Dendritic cell treated with granulocyte-macrophage colony-stimulating factor and Interleukin-4, amounts not matched to agents 40 ng/mL and 50 ng/mL, for 4 days (primary cell): ENCODE results near the gene CARNS1.

Experiments
- H3K27ac Mint-ChIP-seq: one replicate; pipeline ENCODE4 v1.8.0; 2022; ENCODE audit warnings: mild to moderate bottlenecking, mixed read lengths
- H3K27me3 Mint-ChIP-seq: one replicate; pipeline ENCODE4 v1.8.0; 2022; ENCODE audit warnings: mild to moderate bottlenecking, mixed read lengths
- H3K36me3 Mint-ChIP-seq: one replicate; pipeline ENCODE4 v1.8.0; 2022; ENCODE audit warnings: low read depth, mixed read lengths
- H3K4me1 Mint-ChIP-seq: one replicate; pipeline ENCODE4 v1.8.0; 2022; ENCODE audit warnings: low read depth, mixed read lengths
- H3K4me3 Mint-ChIP-seq: one replicate; pipeline ENCODE4 v1.8.0; 2022; ENCODE audit warnings: mild to moderate bottlenecking, moderate library complexity, mixed read lengths
- H3K9me3 Mint-ChIP-seq: one replicate; pipeline ENCODE4 v1.8.0; 2022; ENCODE audit warnings: mixed read lengths
- intact Hi-C: fragments of 100-400 bp; cut with micrococcal nuclease; formaldehyde crosslinking; loops from one replicate; pipeline ENCODE4 v1.15.0; 2022

Gene CARNS1

DNA sequence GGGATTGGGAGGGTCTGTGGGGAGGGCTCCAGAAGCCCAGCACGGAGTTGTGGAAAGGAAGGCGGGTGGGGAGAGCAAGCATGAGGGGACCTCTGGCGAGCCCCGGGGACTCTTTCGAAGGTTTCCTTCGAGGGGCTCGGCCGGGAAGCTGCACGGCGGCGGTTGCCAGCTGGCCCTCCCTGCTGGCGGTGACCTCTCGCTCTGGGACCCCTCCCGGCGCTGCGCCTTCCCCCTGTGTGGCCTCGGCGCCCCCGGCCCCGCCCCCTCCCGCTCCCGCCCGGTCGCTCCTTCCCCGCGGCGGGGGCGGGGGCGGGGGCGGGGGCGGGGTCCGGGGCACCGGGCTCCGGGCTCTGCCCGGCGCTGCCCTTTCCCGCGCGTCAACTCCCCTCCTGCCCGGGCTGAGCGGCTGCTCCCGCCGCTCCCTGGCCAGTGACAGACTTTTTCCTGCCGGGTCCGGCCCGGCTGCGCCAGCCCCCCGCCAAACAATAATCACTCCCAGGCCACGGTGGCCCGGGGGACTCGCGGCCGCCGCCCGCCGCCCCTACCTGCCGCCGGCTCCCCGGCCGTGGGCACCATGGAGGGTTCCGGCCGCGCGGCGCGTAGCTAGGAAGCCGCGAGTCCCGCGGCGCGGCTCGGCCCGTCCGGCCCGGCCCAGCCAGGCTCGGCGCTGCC, 43.0 kb upstream of the CARNS1 start:
- Mint-ChIP-seq H3K27me3 (peaks cover 39% of the 10 kb centered on the region), H3K27ac (peak overlapping the region; percentile 57), H3K9me3 (no peaks in the 10 kb centered on the region), H3K4me3 (peak overlapping the region; percentile 70), H3K4me1 (peaks cover 73% of the 10 kb centered on the region), H3K36me3 (no peaks in the 10 kb centered on the region)
- intact Hi-C loops: no loop called here

GRCh38 chr11:67372993-67373647, 42.4 kb upstream of the CARNS1 start, which contains the start of gene CLCF1:
TSS of gene CLCF1 (minus strand) at chr11:67373598. CDS start at chr11:67373539, 59 bp downstream.
- Mint-ChIP-seq H3K4me1 (peaks cover 66% of the 10 kb centered on the region), H3K27me3 (peaks cover 32% of the 10 kb centered on the region), H3K36me3 (no peaks in the 10 kb centered on the region), H3K27ac (peak within 1 kb of the TSS; percentile 74), H3K4me3 (peak within 1 kb of the TSS; percentile 75), H3K9me3 (no peaks in the 10 kb centered on the region)
- intact Hi-C loops: loop anchor here (1.0 kb wide), 1 partner anchor 16 kb away; no protein-coding TSS in a partner anchor

GRCh38 chr11:67373648-67374570, 41.6 kb upstream of the CARNS1 start:
- Mint-ChIP-seq H3K27ac (peak overlapping the region; percentile 74), H3K27me3 (peaks cover 29% of the 10 kb centered on the region), H3K4me1 (peaks cover 66% of the 10 kb centered on the region), H3K4me3 (peak overlapping the region; percentile 75), H3K36me3 (no peaks in the 10 kb centered on the region), H3K9me3 (no peaks in the 10 kb centered on the region)
- intact Hi-C loops: loop anchor here (1.0 kb wide), 1 partner anchor 17 kb away; no protein-coding TSS in a partner anchor

DNA sequence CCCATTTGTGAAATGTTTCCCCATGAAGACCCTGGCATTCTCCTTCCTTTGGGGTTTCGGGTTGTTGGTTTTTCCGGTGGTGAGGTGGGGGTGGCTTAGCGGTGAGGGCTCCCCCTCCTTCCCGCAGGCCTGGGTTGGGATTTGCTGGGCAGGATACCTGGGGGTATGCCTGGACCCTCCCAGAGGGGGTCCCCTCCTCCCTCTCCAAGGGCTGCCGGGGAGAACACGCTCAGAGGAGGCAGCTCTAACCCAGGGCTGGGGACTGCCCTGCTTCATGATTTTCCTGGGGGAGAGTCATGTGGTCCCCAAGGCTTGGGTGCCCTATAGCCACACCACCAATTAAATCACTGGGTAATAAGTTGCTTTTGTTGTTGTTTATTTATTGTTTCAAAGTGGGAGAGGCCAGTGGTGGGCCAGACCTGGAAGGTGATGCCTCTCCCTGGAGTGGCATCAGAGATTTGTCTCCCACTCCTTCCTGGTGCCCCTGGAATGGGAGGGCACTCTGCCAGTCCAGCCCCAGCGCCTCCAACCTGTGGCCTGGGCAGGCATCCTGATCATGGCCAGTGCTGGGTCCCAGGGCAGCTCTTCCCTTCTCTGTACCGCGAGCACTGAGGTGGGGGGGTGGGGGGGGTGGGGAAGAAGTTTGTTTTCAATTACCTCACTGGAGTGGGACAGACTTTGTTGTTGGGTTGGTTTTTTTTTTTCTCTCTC, 40.8 kb upstream of the CARNS1 start:
- H3K4me3 Mint-ChIP-seq: peak overlapping the region; percentile 75
- no peaks in the 10 kb centered on the region for H3K36me3 Mint-ChIP-seq
- peak overlapping the region; percentile 74 for H3K27ac Mint-ChIP-seq
- intact Hi-C loops: no loop called here
- no peaks in the 10 kb centered on the region for H3K9me3 Mint-ChIP-seq
- peaks cover 66% of the 10 kb centered on the region for H3K4me1 Mint-ChIP-seq
- peaks cover 28% of the 10 kb centered on the region for H3K27me3 Mint-ChIP-seq

GRCh38 chr11:67375320-67376055, 40.0 kb upstream of the CARNS1 start:
- intact Hi-C loops: no loop called here
- Mint-ChIP-seq H3K9me3 (no peaks in the 10 kb centered on the region), H3K4me3 (no peak overlapping the region), H3K4me1 (peaks cover 62% of the 10 kb centered on the region), H3K27me3 (peaks cover 23% of the 10 kb centered on the region), H3K27ac (peak overlapping the region; percentile 19), H3K36me3 (no peaks in the 10 kb centered on the region)

DNA sequence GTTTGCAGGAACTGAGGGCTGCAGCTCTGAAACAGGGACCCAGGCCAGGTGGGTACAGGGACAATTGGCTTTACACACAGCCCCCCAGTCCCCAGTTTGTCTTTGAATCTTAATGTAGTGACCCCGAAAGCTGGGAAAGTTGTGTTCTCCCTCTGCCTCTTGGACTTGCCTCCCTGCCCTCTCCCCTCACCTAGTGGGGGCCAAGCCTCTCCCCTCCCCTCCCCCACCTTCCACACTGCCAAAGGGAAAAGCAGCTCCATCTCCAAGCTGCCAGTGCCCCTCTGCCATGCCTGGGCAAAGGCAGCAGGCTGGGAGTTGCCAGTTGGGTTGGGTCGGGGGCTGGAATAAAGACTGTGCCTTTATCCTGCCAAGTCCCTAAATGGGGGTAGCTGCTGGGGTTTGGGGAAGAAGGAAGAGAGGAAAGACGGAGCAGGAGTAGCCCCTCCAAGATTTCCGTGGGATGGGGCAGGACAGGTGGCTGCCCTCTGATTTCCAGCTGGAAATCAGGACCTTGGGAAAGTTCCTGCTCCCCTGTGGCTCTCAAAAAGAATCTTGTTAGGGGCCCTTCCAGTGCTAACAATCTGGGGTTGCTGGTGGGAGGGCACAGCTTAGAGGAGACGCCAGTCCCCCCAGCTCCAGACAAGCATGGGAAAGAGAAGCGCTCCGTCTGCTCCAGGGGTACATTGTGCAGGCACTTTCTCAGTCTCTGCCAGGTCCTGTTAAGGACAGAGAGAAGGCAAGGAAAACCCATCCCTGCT, 39.2 kb upstream of the CARNS1 start:
- Mint-ChIP-seq H3K36me3 (no peaks in the 10 kb centered on the region), H3K4me1 (peaks cover 62% of the 10 kb centered on the region), H3K9me3 (no peaks in the 10 kb centered on the region), H3K4me3 (no peak overlapping the region), H3K27me3 (peaks cover 22% of the 10 kb centered on the region), H3K27ac (peak overlapping the region; percentile 19)
- intact Hi-C loops: no loop called here

DNA sequence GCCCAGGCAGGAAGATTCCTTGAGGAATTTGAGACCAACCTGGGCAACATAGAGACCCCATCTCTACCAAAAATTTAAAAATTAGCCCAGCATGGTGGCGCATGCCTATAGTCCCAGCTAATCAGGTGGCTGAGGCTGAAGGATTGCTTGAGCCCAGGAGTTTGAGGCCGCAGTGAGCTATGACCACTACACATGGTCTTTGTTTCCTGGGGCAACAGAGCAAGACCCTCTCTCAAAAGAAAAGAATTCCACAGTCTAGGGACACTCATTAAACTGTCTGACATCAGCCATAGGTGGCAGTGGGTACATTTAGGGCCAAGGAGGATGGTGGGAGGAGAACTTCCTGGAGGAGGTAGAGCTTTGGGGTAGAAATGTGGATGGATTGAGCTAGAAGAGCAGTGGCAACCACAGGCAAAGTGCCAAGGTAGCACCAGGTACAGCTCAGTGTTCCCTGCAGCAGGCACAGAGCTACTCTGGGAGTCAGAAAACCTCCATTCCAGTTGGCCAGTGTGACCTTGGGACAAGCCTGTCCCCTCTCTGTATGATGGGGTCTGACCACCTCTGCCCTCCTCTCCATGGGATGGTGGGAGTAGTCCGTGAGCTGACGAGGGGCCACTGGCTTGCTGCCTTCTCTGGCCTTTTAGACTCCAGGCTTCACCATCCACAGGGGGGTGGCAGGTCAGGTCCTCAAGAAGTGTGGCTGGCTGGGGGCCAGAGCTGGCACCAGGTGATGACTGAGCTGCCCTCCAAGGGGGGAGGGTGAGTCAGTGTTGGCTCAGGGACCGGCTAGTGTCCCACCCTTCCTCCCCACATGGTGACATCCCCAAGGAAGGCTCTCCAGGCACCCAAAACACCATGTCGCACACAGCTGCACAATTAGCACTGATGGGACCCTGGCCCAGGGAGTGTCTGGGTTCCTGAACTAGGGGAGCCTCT, 38.3 kb upstream of the CARNS1 start:
- Mint-ChIP-seq H3K36me3 (no peaks in the 10 kb centered on the region), H3K9me3 (no peaks in the 10 kb centered on the region), H3K27me3 (peaks cover 16% of the 10 kb centered on the region), H3K27ac (no peak overlapping the region), H3K4me1 (peaks cover 60% of the 10 kb centered on the region), H3K4me3 (no peak overlapping the region)
- intact Hi-C loops: no loop called here

GRCh38 chr11:67378544-67378943, 36.9 kb upstream of the CARNS1 start:
- H3K36me3 Mint-ChIP-seq: no peaks in the 10 kb centered on the region
- peak overlapping the region; percentile 80 for H3K27ac Mint-ChIP-seq
- H3K4me1 Mint-ChIP-seq: peaks cover 65% of the 10 kb centered on the region
- no peaks in the 10 kb centered on the region for H3K9me3 Mint-ChIP-seq
- intact Hi-C loops: no loop called here
- peaks cover 16% of the 10 kb centered on the region for H3K27me3 Mint-ChIP-seq
- H3K4me3 Mint-ChIP-seq: peak overlapping the region; percentile 1

- Mint-ChIP-seq H3K9me3 (no peaks in the 10 kb centered on the region), H3K4me3 (no peak overlapping the region), H3K27ac (peak overlapping the region; percentile 80), H3K27me3 (peaks cover 16% of the 10 kb centered on the region), H3K36me3 (no peaks in the 10 kb centered on the region), H3K4me1 (peaks cover 58% of the 10 kb centered on the region)
- intact Hi-C loops: loop anchor here (10.0 kb wide), 2 partner anchors 45 to 115 kb away; partner anchors contain the start of gene GRK2
Observed at GRCh38 chr11:67379061-67380058, 36.1 kb upstream of the CARNS1 start.

DNA sequence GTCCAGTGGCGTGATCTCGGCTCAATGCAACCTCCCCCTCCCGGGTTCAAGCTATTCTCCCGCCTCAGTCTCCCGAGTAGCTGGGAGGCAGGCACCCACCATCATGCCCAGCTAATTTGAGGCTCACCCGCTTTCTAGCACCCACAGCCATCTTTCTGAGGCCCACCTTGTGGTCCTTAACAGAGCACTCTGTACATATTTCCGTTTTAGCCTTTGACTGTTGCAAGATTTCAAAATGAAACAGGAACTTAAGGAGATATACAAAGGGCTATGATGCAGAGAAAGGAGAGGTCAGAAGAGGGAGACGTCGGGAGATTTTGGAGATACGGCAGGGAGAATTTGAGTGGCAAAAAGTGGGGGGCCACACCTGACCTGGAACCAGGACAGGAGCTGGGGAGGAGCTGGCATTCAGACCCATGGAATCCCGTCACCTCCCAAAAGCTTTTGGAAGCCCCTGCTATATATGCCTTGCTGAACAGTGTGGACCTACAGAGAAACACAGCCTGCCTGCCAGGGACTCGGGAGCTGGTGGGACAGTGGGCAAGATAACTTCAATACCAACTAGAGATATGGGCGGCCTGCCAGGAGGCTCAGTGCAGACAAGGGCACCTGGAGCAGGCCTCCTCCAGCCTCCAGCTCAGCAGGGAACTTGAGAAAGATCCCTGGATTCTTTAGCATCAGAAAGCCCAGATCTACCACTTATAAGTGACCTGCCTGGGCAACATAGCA, 34.1 kb upstream of the CARNS1 start:
- peak overlapping the region; percentile 78 for H3K27ac Mint-ChIP-seq
- H3K4me1 Mint-ChIP-seq: peaks cover 45% of the 10 kb centered on the region
- peak overlapping the region; percentile 17 for H3K4me3 Mint-ChIP-seq
- H3K36me3 Mint-ChIP-seq: no peaks in the 10 kb centered on the region
- intact Hi-C loops: loop anchor here (10.0 kb wide), 2 partner anchors 47 to 117 kb away; partner anchors contain the start of gene GRK2
- H3K27me3 Mint-ChIP-seq: peaks cover 7% of the 10 kb centered on the region
- no peaks in the 10 kb centered on the region for H3K9me3 Mint-ChIP-seq
